GM13977 (cell line): ENCODE data around the gene EIF2AK2.

ENCODE experiments used
- DNase-seq: peaks from one replicate; pipeline ENCODE4 v3.0.0; 2012; ENCODE audit warnings: low spot score
- CTCF ChIP-seq: IDR thresholded peaks from 2 replicates; pipeline ENCODE4 v1.5.1; 2012; ENCODE audit warnings: mild to moderate bottlenecking, control low read depth; ENCODE audit not compliant: insufficient read depth; ENCODE audit errors: extremely low read depth, missing control alignments
- in situ Hi-C: fragments of 300-500 bp; cut with MboI; formaldehyde crosslinking; loops from one replicate; pipeline ENCODE4 v1.12.0; 2022; ENCODE audit warnings: low sequenced_read_pairs, low pct_unique_long_range_greater_than_20kb, mixed read lengths, inconsistent platforms; ENCODE audit not compliant: unreplicated experiment

The EIF2AK2 gene

GRCh38 chr2:37059841-37060240, 96.9 kb downstream of the EIF2AK2 start:
- TF ChIP-seq CTCF, result no peak
- DNase-seq, result no peak
- in situ Hi-C loops, result no loop called here

GRCh38 chr2:37052600-37053332, 104.0 kb downstream of the EIF2AK2 start:
- in situ Hi-C loops, result no loop called here
- no peak for DNase-seq
- no peak for TF ChIP-seq CTCF
